ENCODE results near the gene CACNA2D4.

CACNA2D4 gene

GRCh38 chr12:1811281-1811947, 107.0 kb downstream of the CACNA2D4 start:
- no peak for DNase-seq (ENCODE audit: low read depth)
- no peak for TF ChIP-seq CTCF (conservative IDR thresholded peaks at IDR 0.05; ENCODE audit: control insufficient read depth, insufficient read depth, low read depth, low read length)
- H3K4me3 ChIP-seq (ENCODE audit: control insufficient read depth, low read depth, low read length): no peak overlapping the region

GRCh38 chr12:1810931-1811280, 107.5 kb downstream of the CACNA2D4 start:
- no peak overlapping the region for H3K4me3 ChIP-seq (ENCODE audit: control insufficient read depth, low read depth, low read length)
- no peak for DNase-seq (ENCODE audit: low read depth)
- TF ChIP-seq CTCF (conservative IDR thresholded peaks at IDR 0.05; ENCODE audit: control insufficient read depth, insufficient read depth, low read depth, low read length): no peak

- no peak for TF ChIP-seq CTCF (conservative IDR thresholded peaks at IDR 0.05; ENCODE audit: control insufficient read depth, insufficient read depth, low read depth, low read length)
- no peak overlapping the region for H3K4me3 ChIP-seq (ENCODE audit: control insufficient read depth, low read depth, low read length)
- peak; percentile 23 for DNase-seq (ENCODE audit: low read depth)
Measured at GRCh38 chr12:1810201-1810930, 108.1 kb downstream of the CACNA2D4 start.

DNA sequence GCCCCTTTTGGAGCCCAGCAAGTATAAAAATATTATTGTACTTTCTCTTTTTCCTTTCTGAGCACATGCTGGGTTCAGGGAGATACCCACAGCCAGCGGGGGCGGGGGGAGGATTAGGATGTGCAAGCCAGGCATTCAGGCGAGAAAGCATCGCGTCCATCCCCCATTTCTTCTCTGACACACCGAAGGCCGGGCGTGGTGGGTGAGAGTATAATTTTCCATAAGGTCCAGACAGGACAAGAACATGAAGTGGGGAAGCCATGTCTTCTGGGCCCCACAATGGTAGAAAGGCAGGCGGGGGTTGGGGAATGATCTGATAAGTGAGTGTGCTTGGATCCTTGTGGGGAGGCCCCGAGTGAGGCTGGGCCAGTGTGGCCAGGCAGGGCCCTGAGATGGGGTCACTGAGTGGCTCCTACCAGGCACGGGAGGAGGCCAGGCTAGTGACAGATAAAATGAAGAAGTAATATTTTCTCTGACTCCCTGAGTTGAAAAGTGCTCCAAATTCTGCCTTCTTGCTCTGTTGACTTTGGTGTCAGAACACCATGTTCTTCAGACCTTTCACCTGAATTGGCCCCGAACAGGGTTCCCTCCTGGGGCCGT, 108.8 kb downstream of the CACNA2D4 start:
- no peak for TF ChIP-seq CTCF (conservative IDR thresholded peaks at IDR 0.05; ENCODE audit: control insufficient read depth, insufficient read depth, low read depth, low read length)
- DNase-seq (ENCODE audit: low read depth): no peak
- no peak overlapping the region for H3K4me3 ChIP-seq (ENCODE audit: control insufficient read depth, low read depth, low read length)

GRCh38 chr12:1808798-1809480, 109.5 kb downstream of the CACNA2D4 start:
- no peak for TF ChIP-seq CTCF (conservative IDR thresholded peaks at IDR 0.05; ENCODE audit: control insufficient read depth, insufficient read depth, low read depth, low read length)
- no peak for DNase-seq (ENCODE audit: low read depth)
- no peak overlapping the region for H3K4me3 ChIP-seq (ENCODE audit: control insufficient read depth, low read depth, low read length)

- no peak for DNase-seq (ENCODE audit: low read depth)
- no peak for TF ChIP-seq CTCF (conservative IDR thresholded peaks at IDR 0.05; ENCODE audit: control insufficient read depth, insufficient read depth, low read depth, low read length)
- H3K4me3 ChIP-seq (ENCODE audit: control insufficient read depth, low read depth, low read length): no peak overlapping the region
Measured at GRCh38 chr12:1808036-1808797, 110.2 kb downstream of the CACNA2D4 start.
